SIG-M5 treated with dmso at 0.1 percent for 504 hours (cell line): ENCODE measurements around the gene SLC45A1.

Experiments used
- DNase-seq: peaks from one replicate; lab custom pipeline; 2025; ENCODE audit not compliant: unreplicated experiment; lab: John Stamatoyannopoulos, UW

SLC45A1 gene

DNA sequence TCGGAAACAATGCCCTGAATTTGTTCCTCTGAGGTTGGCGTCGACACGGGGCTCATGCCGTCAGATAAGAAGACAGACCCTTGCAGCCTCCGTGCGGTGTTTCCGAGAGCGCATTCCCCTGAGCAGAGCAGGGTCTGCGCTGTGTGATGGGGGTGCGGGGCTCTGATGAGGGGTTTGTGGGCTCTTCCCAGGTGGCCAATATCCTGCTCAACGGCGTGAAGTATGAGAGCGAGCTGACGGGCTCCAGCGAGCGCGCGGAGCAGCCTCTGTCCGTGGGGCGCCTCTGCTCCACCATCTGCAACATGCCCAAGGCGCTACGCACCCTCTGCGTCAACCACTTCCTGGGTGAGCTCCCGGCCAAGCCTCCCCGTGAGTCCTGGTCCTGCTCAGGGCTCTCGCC, 17.3 kb downstream of the SLC45A1 start:
- DNase-seq, result no peak

DNA sequence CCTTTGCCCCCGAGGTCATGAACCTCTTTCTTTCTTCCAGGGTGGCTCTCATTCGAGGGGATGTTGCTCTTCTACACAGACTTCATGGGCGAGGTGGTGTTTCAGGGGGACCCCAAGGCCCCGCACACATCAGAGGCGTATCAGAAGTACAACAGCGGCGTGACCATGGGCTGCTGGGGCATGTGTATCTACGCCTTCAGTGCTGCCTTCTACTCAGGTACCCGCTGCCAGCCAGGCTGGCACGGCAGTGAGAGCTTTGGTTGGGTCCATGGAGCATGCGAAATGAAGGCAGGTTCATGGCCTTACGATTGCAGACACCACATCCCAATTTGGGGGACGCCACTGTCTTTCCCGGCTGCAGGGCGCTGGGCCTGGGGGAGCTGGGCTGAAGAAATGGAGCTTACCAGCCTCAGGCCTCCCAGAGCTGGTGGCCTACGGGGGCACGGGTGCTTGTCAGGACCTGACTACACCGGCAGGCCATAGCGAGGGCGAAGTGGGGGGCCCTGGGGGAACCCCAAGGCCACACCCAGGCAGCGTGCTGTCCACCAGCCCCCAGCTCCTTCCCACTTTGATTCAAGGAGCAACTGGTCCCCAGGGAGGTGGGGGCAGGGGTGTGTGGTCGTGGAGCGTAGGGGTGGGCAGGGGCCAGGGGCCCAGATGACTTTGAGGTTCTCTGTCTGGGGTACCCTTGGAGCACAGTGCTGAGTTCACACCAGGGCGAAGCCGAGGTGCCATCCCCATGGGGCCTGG, 20.0 kb downstream of the SLC45A1 start:
- DNase-seq, result no peak

DNA sequence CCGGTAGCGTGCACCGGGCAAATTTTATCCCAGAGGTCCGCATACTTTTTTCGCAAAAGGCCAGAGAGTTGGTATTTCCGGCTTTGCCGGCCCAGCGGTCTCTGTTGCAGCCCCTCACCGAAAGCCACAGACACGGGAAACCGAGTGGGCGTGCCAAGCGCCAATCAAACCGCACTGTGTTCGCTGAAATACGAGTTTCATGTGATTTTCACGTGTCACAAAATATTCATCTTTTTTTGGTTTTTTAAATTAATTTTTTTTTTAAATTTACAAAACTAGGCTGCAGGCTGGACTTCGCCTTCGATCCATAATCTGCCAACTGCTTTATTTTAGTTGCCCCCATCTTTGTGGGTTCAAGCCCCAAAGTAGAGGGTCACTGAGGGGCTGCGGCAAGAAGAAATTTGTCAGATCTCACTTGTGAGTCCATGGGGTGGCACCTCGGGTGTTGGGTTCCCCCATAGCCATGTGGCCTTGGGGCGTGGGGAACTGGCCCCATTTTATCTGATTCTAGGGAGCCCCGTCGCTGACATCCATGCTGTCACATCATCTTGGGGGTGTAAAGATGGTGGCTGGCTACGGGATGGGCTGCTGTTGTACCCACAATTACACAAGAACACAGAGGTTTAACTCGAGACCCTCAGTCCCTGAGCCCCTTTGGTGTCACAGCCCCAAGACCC, 20.8 kb downstream of the SLC45A1 start:
- DNase-seq, result no peak

DNA sequence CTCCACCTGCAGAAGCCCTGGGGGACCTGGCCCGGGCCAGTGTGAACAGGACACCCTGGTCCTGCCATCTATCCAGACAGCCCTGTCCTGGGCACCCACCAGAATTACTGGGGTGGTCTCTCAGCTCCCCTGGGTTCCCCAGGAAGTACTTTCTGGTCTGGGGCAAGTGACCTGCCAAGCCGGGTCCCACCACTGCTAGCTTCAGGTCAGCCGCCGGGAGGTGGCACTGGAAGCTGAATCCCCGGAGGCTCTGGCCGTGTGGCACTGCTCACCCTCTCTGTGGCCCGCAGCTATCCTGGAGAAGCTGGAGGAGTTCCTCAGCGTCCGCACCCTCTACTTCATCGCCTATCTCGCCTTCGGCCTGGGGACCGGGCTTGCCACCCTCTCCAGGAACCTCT, 21.3 kb downstream of the SLC45A1 start:
- no peak for DNase-seq

DNA sequence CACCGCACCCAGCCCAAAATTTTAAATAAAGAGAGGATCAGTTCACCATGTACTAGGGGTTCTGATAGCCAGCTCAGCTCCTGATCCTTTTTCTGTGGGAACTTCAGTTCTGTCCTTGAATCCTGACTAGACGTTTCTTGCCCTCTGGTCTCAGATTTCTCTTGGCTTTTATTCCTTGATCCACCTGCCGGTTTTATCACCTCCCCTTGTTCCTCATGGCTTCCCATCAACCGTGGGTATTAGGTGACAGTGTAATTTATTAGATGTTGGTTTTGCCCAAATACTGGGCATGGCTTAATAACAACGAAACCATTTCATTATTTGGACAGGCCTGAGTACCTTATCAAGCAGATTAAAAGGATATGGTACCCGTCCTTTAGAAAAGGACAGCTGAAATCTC, 22.5 kb downstream of the SLC45A1 start:
- no peak for DNase-seq

DNA sequence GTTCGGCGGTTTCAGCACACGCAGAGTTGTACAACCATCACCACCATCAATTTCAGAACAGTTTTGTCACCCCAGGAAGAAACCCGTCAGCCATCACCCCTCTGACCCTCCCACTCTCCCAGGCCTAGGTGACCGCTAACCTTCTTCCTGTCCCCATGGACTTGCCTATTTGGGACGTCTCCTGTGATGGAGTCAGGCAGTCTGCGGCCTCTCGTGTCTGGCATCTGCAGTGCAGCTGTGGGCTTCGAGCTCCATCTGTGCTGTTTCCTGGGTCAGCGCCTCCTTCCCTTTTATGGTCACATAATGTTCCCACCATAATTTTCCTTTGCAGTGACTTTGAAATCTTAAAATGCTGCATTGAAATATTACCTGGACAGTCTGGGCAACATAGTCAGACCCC, 24.4 kb downstream of the SLC45A1 start:
- no peak for DNase-seq

DNA sequence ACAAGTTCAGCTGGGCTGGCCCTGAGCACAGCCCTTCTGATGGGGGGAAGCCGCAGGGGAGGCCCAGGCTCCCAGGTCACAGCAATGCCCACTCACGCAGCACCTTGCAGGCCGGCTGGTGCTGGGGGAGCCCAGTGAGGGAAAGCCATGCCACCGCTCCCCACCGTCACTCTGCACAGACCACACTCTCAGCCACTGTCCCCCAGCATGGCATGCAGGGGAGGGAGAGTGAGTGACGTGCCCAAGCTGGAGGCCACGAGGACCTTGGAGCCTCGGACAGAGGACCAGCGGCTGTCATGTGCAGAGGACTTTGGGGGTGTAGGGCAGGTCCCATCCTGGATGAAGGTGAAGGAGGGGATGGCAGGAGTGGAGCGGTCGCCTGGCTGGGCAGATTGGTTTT, 25.1 kb downstream of the SLC45A1 start:
- no peak for DNase-seq

DNA sequence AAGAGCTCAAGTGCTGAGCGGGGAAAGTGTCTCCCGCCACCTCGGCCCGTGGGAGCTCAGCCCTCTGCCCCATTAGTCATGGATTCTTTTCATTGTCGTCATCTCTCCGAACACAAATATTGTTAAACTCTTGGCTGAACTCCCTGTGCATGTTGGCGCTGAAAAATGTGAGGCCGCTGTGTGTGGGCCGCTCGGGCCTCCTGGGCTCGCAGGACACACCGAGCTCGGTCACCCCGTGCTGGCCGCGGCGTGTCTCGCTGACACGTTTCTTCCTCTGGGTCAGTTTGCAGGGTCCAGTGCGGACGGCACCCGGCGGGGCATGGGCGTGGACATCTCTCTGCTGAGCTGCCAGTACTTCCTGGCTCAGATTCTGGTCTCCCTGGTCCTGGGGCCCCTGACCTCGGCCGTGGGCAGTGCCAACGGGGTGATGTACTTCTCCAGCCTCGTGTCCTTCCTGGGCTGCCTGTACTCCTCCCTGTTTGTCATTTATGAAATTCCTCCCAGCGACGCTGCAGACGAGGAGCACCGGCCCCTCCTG, 25.6 kb downstream of the SLC45A1 start:
- DNase-seq, result no peak

DNA sequence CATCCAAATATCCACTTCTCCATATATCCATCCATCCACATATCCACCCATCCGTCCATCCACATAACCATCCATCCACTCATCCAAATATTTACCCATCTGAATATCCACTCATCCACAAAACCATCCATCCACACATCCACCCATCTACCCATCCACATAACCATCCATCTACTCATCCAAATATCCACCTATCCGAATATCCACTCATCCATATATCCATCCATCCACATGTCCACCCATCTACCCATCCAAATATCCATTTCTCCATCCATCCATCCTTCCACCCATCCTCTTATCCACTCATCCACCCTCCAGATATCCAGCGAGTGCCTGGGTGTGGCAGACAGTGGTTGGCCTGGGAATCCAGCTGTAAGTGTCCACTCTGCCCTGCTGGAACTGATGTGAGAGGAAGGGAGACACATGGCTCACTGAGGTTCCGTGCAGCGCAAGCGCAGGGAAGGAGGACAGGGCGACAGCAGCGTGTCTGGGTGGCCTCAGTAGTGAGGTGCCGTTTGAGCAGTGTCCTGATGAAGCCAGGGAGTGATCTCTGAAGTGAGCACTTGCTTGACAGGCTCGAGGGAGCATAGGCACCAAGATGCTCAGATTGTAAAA, 27.1 kb downstream of the SLC45A1 start:
- DNase-seq, result no peak

DNA sequence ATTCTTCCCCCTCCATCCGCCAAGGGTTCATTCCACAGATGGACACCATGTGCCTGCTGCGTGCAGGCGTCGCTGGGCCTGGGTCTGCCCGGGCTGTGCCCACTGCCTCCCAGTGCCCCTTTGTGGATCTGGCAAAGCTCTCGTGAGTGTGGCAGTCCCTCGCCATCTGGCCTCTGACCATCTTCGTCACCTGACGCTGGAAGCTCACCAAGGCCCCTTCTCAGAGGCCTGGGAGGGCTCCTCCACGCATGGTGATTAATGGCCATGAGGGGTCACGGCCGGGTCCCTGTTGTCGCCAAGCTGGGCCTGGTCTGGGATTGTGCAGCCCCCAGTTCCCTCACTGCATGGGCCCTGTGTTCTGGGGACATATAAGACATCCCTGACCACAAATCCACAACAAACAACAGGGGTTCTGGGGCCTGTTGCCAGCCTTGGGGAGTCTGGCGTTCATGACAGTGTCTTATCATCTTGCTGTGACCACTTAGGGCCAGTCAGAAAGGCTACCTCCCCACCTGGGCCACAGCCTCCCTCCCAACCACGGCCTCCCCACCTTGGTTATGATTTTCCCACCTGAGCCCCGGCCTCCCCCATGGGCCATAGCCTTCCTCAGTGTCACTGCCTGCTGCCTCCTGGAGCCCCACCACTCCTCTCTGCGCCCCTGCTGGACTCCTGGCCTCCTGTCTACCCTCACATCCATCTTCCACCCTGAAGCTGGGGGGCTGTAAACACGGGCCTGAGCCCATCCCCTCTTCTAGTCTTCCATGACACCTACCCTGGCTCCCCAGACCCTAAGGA, 27.9 kb downstream of the SLC45A1 start:
- DNase-seq, result no peak

DNA sequence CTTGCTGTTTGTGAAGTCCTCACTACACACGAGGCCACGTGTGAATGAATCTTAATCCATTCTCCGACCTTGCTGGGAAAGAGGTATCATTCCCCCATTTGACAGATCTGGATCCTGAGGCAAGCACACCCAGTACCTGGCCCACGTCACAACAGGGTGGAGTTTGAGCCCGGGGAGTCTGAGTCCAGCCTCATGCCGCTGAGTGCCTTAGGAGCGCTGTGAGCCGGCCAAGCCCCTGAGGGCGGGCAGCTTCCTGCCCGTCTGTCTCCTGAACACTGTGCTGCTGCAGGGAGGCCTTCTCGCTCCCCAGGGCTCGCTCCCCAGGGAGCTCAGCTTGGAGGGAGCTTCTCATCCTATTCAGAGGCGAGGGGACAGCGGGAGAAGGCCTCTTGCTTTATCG, 29.7 kb downstream of the SLC45A1 start:
- DNase-seq, result no peak

DNA sequence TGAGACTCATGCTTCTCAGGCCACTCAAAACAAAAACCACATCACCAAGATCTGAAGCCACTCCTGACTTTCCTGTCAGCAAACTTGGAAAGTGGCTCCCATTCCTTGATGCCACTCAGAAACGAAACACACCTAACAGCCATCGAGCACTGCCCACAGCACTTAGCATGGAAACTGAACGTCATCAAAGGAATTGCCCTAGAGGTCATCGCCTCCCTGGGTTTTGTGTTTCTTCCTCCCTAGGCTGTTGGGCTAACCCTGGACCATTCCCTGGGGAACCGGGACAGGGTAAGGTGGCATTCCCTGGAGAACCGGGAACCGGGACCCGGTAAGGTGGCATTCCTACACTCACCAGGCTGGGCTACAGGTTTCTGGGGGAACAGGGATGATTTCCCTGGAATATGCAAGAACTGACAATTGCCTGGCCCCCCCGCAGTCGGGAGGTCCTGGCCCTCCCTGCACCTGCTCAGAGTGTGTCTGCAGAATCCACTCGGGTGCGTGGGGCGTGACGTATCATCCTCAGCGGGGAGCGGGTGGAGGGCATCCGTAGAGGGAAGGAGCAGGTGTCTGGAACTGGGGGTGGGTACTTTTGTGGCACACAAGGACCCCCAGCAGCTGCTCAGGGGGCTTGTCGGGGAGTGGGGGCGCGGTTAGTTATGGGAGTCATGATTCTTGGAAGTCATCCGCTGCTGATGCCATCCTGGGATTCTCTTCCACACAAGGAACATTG, 30.3 kb downstream of the SLC45A1 start:
- no peak for DNase-seq

DNA sequence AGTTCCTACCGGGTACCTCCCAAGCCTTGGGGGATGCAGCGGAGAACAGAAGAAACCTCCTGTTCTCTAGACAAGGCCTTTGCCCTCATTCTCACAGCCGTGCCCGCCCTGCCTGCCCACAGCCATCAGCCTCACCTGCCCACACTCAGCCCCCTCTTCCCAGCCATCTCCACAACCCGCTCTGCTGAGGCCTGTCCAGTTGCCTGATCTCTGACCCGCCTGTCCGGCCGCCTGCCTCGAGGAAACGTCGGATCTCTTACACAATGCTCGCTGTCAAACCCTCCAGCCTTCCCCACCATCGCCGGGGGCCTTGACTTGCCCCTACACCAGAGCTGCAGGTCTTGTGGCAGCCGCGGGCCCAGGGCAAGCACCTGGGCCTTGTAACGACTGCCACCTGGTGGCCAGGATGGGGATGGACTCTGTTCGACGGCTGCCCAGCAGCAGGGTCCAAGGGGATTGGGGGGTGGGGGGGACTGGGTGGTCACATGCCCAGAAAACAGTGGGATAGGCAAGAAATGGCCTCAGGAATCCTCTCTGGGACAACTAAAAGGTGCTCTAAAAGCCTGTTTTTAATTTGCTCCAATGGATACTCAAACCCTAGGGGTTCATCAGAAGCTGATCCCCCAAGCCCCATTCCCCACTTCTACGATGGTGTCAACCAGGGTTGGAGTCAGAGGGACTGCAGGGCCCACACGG, 31.0 kb downstream of the SLC45A1 start:
- DNase-seq, result peak; percentile 51

DNA sequence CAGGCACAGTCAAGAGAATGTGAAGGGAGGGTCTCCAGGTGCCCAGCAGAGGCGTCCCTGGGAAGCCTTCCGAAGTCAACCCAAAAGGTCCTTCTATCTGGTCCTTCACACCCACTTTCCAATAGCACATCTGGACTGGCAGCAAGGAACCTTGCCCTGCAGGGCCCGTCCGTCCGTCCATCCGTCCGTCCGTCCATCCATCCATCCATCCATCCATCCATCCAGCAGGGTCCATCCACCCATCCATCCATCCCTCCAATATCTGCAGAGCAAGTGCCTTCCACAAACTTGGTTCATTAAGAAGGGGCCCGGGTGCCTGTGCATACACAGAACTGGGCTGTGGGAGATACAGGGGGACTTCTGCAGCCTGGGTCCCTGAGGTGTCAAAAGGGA, 31.6 kb downstream of the SLC45A1 start:
- DNase-seq, result no peak

DNA sequence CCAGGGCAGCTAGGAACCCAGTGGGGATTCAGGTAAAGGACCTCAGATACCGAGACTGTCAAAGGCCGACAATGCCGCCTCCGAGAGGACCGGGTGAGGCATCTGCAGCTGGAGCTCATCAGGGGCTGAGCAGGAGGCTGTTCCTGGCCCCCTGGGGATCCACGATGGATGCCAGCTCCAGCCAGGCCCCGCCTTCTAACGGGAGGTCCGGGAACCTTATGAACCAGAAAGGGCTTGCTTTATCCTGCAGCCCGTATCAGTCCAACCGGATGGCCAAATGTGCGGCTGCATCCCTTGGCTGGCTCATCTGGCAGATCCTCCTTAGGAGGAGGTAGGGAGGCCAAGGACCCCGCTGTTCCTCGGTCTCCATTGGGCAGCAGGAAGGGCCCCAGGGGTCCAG, 32.0 kb downstream of the SLC45A1 start:
- no peak for DNase-seq

DNA sequence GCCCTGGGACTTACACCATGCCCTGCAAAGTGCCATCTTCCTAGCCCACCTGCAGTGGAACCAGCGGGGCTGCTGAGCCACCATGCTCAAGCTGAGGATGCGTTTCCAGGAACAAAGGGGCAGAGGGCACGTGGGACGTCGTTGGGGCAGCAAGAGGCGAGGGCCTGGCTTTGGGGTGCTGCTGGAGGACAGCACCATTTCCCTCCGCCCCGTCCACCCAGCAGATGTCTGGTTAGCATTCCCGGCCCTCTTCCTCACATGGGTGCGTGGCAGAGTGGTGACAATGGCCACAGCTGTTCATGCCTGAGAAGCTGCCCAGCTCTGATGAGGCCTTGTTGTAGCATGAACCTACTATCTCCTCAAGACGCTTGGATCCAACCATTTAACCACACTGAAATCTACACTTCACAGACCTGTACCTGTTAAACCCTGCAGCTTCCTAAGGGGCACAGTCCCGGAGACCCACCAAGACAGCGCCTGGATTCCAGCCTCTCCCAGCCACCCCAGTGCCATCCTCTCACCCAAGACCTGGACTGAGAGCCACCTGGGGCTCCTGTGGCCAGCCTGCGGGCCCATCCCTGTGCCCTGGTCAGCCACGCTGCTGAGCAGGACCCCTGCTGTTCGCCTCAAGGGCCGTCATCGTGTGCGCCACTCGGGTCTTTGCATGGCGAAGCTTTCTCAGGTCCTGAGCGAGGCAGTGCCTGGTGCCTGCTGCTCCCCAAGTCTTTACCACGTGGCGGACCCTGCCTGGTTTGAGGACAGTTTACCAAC, 33.2 kb downstream of the SLC45A1 start:
- DNase-seq, result no peak

DNA sequence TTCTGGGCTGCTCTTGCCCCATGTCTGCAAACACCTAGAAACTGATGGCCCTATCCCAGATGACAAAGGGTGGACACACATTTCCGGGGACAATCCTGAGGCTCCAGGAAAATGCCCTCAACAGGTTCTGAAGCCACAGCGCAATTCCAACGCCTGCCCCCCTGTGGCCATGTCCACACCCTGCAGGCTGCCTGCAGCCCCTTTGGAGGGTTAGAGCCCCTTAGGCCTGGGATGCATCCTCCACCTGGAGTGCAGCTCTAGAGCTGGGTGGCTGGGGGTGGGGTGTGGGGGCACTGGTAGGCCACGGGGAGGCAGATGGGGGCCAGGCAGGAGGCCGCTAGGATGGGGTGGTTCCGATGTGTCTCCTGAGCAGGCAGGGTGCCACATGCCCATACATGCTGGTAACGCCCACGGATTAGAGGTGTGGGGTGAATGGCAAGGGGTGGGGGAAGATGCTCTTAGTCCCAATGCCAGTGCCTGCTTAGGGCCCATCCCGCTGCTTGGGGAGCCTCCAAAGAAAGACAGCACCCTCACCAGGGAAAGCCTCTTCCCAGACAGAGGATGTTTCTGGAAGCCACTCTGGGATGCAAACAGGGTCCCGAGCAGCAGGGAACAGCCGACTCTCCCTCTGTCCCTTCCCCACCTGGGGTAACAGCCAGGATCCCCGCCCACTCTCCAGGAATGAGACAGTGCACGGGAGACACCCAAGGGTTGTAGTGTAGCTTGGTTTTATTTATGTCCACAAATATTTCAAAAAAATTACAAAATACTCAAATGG, 34.0 kb downstream of the SLC45A1 start:
- no peak for DNase-seq

DNA sequence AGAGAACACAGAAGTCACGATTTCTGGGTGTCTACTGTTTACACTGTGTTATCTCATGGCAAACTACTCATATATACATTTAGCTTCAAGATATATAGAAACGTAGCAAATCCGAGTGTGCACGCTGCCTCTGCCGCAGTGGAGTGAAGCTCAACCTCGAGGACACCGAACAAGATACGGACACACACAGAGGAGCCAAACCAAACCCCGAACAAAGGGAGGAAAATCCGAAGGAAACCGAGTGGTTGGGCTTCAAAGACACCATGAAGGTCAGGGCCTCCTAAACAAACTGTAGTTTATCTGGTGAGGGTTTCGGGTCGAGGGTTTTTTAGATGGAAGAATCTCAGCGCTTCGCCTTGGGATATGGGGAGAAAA, 34.5 kb downstream of the SLC45A1 start:
- no peak for DNase-seq
